Left cardiac atrium (tissue), 4 donors: ENCODE measurements around the gene C19orf12. TPM values are rescaled to one million over a fixed set of nuclear protein-coding genes. Genes with fewer than 3 reads are reported as not detected.

Experiments
- ATAC-seq, 2 donors: fragments of 200-7000 bp; cut with Tn5 transposase; one replicate each; pipeline ENCODE4 v1.9.1; 2020; ENCODE audit warnings: mild to moderate bottlenecking in 2 of 2, moderate library complexity in 2 of 2
- DNase-seq: peaks from one replicate; pipeline ENCODE4 v3.0.0-alpha.2; 2020
- intact Hi-C, 2 donors: fragments of 100-400 bp; cut with DNase I; formaldehyde crosslinking; loops; one replicate each; pipeline versions ENCODE4 v1.14.1 to v1.15.1; 2022 to 2023
- total RNA-seq, 2 donors: library from RNA; stranded (reverse); fragmentation: NEBNext Ultra II Directional; extraction: Animal tissue kit (Norgen Biotek cat#: 25700); gene quantifications; one replicate each; pipeline ENCODE4 v1.2.1, GENCODE V29; 2021
- donor health status: DM: no; HTN: yes; CAD: no.
- donor health status: DM: no; HTN: yes; CAD: no; lungs with severe emphysema.
- donor health status: DM: yes; HTN: yes; CAD: no.
- donor health status: Dilated cardiomyopathy.

Gene C19orf12
- total RNA-seq, 2 donors from 2014 or later: 48.2 to 52.0 TPM

GRCh38 chr19:29704562-29705558 is 10.2 kb downstream of the C19orf12 start:
- ATAC-seq (no peak), DNase-seq (no peak)
- intact Hi-C loops: no loop called here

- intact Hi-C loops: no loop called here
- ATAC-seq (no peak), DNase-seq (no peak)
Observed at GRCh38 chr19:29702963-29703320, 12.1 kb downstream of the C19orf12 start.

- DNase-seq: no peak
- intact Hi-C loops: no loop called here
- no peak for ATAC-seq
Observed at GRCh38 chr19:29702161-29702962, 12.7 kb downstream of the C19orf12 start.

GRCh38 chr19:29700498-29700897 is 14.6 kb downstream of the C19orf12 start:
- ATAC-seq (no peak), DNase-seq (no peak)
- intact Hi-C loops: no loop called here

GRCh38 chr19:29699861-29700260 is 15.2 kb downstream of the C19orf12 start:
- ATAC-seq (no peak), DNase-seq (no peak)
- intact Hi-C loops: no loop called here

- no peak for ATAC-seq
- intact Hi-C loops: no loop called here
- DNase-seq: no peak
Observed at GRCh38 chr19:29697523-29698261, 17.4 kb downstream of the C19orf12 start.

GRCh38 chr19:29696565-29696846 is 18.6 kb downstream of the C19orf12 start:
- ATAC-seq (no peak), DNase-seq (no peak)
- intact Hi-C loops: no loop called here

GRCh38 chr19:29695765-29696564 is 19.1 kb downstream of the C19orf12 start:
- no peak for ATAC-seq
- intact Hi-C loops: no loop called here
- DNase-seq: no peak

GRCh38 chr19:29694669-29695627 is 20.1 kb downstream of the C19orf12 start:
- intact Hi-C loops: no loop called here

GRCh38 chr19:29694161-29694560 is 20.9 kb downstream of the C19orf12 start:
- intact Hi-C loops: no loop called here
- ATAC-seq (no peak), DNase-seq (no peak)

More at GRCh38 chr19:29694669-29695627, 20.1 kb downstream of the C19orf12 start:
- DNase-seq: peak; percentile 86
- peak; percentile 94 to 98 for ATAC-seq

GRCh38 chr19:29690842-29691241 is 24.2 kb downstream of the C19orf12 start:
- ATAC-seq: peak in 1 of 2 donors; percentile 10
- no peak for DNase-seq
- intact Hi-C loops: no loop called here

GRCh38 chr19:29687897-29688728 is 26.9 kb downstream of the C19orf12 start:
- no peak for ATAC-seq
- no peak for DNase-seq
- intact Hi-C loops: no loop called here

GRCh38 chr19:29687244-29687896 is 27.7 kb downstream of the C19orf12 start:
- DNase-seq (no peak), ATAC-seq (peak; percentile 85 to 90)
- intact Hi-C loops: no loop called here

GRCh38 chr19:29686285-29686805 is 28.7 kb downstream of the C19orf12 start:
- intact Hi-C loops: no loop called here
- ATAC-seq (no peak), DNase-seq (no peak)

- intact Hi-C loops: no loop called here
- ATAC-seq (peak in 1 of 2 donors; percentile 33), DNase-seq (no peak)
Observed at GRCh38 chr19:29685326-29685725, 29.7 kb downstream of the C19orf12 start.

- DNase-seq (no peak), ATAC-seq (no peak)
- intact Hi-C loops: no loop called here
Observed at GRCh38 chr19:29683009-29683408, 32.1 kb downstream of the C19orf12 start.
